RWPE1 (cell line): Measurements from ENCODE around the gene EYS.
"Not testable (repeated sequence)": the region's sequence is repeated elsewhere in the genome, so short reads cannot be mapped to it uniquely, and the experiment has no call there.

ENCODE experiments used
- CTCF ChIA-PET: fragments of 350-600 bp; sonication (Branson Sonifier 250); formaldehyde crosslinking; extraction: SDS; loops from one replicate; lab custom pipeline; 2021; lab: Yijun Ruan, JAX
- POLR2A ChIA-PET: fragments of 400-600 bp; formaldehyde crosslinking; extraction: SDS; loops from one replicate; lab custom pipeline; 2020; ENCODE audit warnings: antibody characterized with exemption; ENCODE audit not compliant: low non-redundant PET; lab: Yijun Ruan, JAX
- DNase-seq: peaks from one replicate; pipeline ENCODE4 v3.0.0; 2012; ENCODE audit warnings: low spot score
- H3K27ac ChIP-seq: fragments of 450-650 bp; 2 replicates; pipeline ENCODE4 v1.5.1; 2017
- CTCF ChIP-seq: fragments of 450-650 bp; conservative IDR thresholded peaks from 2 replicates; pipeline ENCODE4 v1.5.1; 2017; ENCODE audit warnings: low read depth, mild to moderate bottlenecking

EYS gene

GRCh38 chr6:65627015-65627414, 80.0 kb downstream of the EYS start:
- CTCF ChIA-PET = no interaction called here
- POLR2A ChIA-PET = no interaction called here
- no peak overlapping the region for H3K27ac ChIP-seq
- TF ChIP-seq CTCF = no peak
- DNase-seq = no peak

- no peak for DNase-seq
- CTCF ChIA-PET = no interaction called here
- TF ChIP-seq CTCF = no peak
- POLR2A ChIA-PET = no interaction called here
- H3K27ac ChIP-seq = no peak overlapping the region
Observed at GRCh38 chr6:65623566-65623965, 83.5 kb downstream of the EYS start.

GRCh38 chr6:65610746-65611145, 96.3 kb downstream of the EYS start:
- no peak for DNase-seq
- TF ChIP-seq CTCF = no peak
- CTCF ChIA-PET = no interaction called here
- no peak overlapping the region for H3K27ac ChIP-seq
- POLR2A ChIA-PET = no interaction called here

GRCh38 chr6:65595540-65595939, 111.5 kb downstream of the EYS start:
- CTCF ChIA-PET = interaction anchor here (0.6 to 1.0 kb wide), 2 partner anchors 24 to 588 kb away, joined by 3 read pairs; no protein-coding TSS in a partner anchor
- POLR2A ChIA-PET = no interaction called here
- TF ChIP-seq CTCF = no peak
- DNase-seq = no peak
- H3K27ac ChIP-seq = no peak overlapping the region

GRCh38 chr6:65570340-65570739, 136.7 kb downstream of the EYS start:
- ChIA-PET POLR2A (no interaction called here), CTCF (no interaction called here)
- no peak for TF ChIP-seq CTCF
- DNase-seq = no peak
- no peak overlapping the region for H3K27ac ChIP-seq

- DNase-seq = no peak
- no peak for TF ChIP-seq CTCF
- H3K27ac ChIP-seq = no peak overlapping the region
- ChIA-PET CTCF (interaction anchor here (0.6 kb wide), 2 partner anchors 111 to 594 kb away, joined by 3 to 7 read pairs; no protein-coding TSS in a partner anchor), POLR2A (no interaction called here)
Observed at GRCh38 chr6:65569505-65569904, 137.5 kb downstream of the EYS start.

GRCh38 chr6:65569056-65569455, 138.0 kb downstream of the EYS start:
- DNase-seq, H3K27ac ChIP-seq, CTCF ChIA-PET, POLR2A ChIA-PET: not testable (repeated sequence)
